GM03348 (cell line): Measurements from ENCODE around the gene CUX1.

Source experiments
- DNase-seq: peaks from one replicate; pipeline ENCODE4 v3.0.0; 2012; ENCODE audit warnings: low spot score

Gene CUX1

DNA sequence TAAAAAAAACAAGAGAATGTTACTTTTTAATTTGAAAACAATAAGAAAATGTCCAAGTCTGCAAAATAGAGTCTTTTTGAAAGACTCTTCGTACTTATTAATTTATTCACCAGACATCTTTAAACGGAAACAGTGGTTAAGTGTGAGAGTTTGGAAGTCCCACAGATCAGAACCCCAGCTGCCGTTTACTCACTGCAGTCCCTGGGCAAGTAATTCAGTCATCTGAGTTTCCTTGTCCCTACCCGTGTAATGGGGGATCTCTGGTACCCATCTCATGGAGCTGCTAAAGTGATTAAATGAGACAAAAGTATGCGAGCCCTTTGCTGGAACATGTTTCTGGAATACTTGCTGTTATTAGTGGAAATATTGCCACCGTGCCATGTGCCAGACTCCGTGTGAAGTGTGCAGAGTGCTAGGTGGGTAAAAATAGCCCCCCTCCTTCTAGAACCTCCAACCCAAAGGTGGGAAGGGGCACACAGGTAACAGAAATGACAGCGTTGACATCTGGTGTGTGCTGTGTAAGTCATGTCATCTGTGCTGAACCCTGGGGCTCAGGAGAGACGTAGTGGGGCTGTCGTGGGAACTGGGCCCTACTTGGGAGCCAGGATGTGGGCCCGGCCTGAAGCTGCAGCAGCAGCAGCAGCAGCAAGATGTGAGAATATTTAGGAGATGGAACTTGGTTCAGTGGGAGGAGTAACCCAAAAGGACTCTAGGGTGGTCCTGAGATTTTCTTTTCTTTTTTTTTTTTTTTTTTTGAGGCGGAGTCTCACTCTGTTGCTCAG, 140.5 kb downstream of the CUX1 start:
- DNase-seq, result no peak

DNA sequence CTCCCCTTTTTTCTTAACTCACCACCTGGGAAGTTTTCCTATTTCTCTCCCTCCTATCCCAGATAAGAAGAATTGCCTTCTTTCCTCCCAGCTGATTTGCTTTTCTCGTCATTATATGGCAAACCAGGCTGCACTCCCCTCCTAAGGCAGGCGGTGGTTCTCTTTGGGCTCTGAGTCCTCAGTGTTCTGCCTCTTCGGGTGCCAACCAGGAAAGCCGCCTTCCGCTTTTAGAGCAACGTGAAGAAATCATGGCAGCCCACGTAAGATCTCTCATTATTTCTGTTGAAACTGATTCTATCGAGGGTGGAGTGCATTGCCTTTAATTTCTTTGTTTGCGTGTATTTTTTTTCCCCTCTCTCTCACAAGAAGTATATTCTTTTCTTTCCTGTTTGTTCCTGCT, 141.9 kb downstream of the CUX1 start:
- no peak for DNase-seq

GRCh38 chr7:101959829-101960228, 142.4 kb downstream of the CUX1 start:
- no peak for DNase-seq

- no peak for DNase-seq
Measured at GRCh38 chr7:101960323-101960722, 142.9 kb downstream of the CUX1 start.

GRCh38 chr7:101960985-101961708, 143.7 kb downstream of the CUX1 start:
- DNase-seq, result no peak

DNA sequence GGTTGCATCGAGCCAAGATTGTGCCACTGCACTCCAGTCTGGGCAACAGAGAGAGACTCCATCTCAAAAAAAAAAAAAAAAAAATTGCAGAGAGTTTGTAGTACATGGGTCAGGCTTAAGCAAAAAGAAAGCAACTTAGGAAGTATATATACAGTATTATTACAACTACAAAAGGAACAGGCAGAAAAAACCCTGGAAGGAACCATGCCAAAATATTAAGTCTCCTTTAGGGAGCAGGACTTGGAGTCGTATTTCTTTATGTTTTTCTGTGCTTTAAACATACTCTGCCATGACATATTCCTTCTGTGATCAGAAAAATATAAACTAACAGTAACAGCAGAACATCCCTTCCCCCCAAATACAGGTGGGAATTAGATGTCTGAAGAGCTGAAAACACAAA, 144.4 kb downstream of the CUX1 start:
- no peak for DNase-seq

DNA sequence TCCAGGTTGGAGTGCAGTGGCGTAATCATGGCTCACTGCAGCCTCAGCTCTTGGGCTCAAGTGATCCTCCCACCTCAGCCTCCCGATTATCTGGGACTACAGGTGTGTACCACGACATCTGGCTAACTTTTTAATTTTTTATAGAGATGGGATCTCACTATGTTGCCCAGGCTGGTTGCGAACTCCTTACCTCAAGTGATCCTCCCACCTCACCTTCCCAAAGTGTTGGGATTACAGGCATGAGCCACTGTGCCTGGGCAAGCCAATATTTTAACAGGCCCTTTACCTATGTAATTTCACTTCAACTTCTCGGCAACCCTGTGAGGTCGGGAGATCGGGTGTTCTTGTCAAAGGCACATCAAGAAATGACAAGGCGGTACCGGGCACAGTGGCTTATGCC, 146.3 kb downstream of the CUX1 start:
- DNase-seq, result no peak

- DNase-seq, result no peak
Measured at GRCh38 chr7:101964680-101965452, 147.4 kb downstream of the CUX1 start.

DNA sequence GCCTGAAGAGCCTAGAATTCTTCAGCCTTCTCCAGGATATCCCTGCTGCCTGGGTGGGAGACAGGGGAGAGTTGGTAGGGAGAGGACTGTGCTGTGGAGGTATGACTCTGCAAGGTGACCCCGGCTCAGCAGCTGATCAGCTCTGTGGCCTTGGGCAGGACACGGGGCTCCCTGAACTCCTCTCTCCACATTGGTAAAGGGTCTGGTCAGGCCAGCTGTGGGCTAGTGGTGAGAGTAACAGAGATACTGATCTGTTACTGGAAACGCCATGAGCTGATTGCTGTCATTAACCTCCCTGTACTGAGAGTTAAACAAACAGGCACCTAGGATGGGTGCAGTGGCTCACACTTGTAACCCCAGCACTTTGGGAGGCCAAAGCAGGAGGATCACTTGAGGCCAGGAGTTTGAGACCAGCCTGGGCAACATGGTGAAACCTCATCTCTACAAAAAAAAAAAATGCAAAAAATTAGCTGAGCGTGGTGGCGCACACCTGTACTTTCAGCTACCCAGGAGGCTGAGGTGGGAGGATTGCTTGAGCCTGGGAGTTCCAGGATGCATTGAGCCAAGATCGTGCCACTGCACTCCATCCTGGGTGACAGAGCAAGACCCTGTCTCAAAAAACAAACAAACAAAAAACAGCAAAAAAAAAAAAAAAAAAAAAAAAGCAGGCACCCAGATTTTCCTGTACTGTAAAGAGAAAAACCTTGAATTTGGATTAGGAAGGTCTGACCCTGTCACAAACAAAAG, 151.5 kb downstream of the CUX1 start:
- no peak for DNase-seq

- DNase-seq, result no peak
Measured at GRCh38 chr7:101969997-101970585, 152.7 kb downstream of the CUX1 start.

DNA sequence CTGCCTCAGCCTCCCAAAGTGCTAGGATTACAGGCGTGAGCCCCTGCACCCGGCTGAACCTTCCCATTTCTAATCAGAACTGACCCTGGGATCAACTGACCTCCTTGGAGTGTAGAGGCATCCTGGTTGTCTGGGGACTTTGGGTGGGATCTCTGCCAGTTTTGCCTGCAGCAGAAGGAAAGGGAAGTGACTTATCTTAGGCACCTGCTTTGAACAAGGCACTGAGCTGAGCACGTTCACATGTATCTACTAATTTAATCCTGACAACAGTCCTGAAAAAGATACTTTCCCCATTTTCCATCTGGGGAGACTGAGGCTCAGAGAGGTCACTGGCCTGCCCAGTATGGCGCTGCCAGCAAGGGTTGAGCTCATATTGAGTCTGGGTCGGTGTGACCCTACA, 153.4 kb downstream of the CUX1 start:
- DNase-seq, result no peak

DNA sequence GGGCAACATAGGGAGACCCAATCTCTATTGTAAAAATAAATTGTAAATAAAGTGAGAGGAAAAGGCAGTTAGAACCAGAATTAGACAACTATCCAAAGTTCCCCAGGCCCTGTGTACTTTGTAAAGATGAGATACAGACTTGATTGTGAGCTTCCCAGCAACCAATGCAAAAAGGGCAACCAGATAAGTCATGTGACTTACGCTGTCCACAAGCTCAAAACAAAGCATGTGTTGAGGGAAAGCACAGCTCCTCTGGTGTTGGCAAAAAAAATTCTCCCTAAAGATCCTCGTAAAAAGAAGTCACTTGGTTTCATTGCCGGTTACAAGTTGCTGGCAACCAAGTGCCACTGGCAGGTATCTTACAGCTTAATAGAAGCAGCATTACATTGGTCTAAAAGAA, 154.0 kb downstream of the CUX1 start:
- no peak for DNase-seq

DNA sequence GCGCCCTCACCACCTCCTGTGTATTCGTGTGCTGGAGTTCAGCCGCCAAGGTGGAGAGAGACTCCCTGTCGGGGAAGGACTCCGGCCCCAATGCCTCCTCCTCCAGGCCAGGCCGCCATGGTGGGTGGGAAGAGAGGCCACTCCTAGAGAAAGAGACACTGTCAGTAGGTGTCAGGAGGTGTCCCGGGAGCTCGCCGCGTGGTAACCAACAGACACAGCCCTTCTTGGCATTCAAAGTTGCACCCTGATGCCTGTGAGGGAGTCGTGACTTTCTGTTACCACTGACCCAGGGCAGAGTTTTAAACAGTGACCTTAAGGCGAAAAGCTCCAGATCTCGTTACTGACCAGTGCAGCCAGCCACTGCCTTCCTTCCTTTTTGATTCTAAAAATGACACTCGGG, 155.2 kb downstream of the CUX1 start:
- no peak for DNase-seq

DNA sequence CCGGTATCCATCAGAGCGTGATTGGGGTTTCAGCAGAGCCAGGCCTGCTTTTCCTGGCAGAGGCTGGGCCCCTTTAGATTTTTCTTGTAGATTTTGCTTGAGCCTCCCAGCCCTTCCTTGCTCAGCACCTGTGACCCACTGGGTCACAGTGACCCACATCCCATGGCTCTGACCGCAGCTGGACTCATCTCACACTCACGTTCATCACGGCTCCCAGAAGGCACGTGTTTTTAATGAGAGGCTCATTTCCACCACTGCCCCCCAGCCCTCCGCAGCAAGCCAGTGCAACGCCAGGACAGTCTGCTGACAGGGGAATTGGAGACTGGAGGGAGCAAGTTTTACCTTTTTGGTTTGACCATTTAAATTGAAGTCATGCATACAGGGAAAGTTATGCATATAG, 155.7 kb downstream of the CUX1 start:
- no peak for DNase-seq

DNA sequence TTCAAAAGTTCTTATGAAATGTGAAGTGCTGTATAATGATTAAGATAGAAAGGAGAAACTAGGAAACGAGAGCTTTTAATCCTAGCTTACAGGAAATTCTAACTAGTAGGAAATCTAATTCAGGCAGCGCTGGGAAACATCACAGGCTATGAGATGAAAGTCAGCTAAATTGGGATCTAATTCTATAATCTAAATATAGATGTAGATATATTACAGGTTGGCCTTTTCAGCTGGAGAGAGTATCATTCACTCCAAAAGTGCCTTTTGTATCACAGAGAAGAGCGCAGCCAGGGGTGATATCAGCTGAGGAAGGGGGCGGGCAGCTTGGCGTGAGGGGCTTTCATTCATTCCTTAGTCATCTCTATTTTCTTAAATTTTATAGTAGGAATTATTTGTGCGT, 157.0 kb downstream of the CUX1 start:
- DNase-seq, result no peak

- no peak for DNase-seq
Measured at GRCh38 chr7:101975046-101975445, 157.6 kb downstream of the CUX1 start.

GRCh38 chr7:101976411-101976810, 159.0 kb downstream of the CUX1 start:
- DNase-seq, result no peak

DNA sequence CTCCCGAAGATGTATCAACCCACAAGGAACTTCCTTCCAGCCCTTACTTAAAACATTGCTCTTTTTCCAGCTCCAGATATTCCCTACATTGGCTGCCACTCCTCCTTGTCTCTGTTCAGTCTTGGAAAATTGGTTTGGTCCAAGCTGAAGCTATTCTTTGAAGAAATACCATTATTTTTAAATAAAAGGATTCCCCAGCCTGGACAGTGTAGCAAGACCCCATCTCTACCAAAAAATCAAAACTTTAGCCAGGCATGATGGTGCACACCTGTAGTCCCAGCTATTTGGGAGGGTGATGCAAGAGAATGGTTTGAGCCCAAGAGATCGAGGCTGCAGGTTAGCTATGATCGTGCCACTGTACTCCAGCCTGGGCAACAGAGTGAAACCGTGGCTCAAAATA, 159.8 kb downstream of the CUX1 start:
- no peak for DNase-seq

- DNase-seq, result no peak
Measured at GRCh38 chr7:101978683-101979082, 161.3 kb downstream of the CUX1 start.

- DNase-seq, result no peak
Measured at GRCh38 chr7:101983147-101983811, 165.9 kb downstream of the CUX1 start.

GRCh38 chr7:101984133-101984879, 166.9 kb downstream of the CUX1 start:
- DNase-seq, result no peak
